SW 1271 (cell line): Measurements from ENCODE around the gene CHFR.
"Not testable (repeated sequence)": the region's sequence is repeated elsewhere in the genome, so short reads cannot be mapped to it uniquely, and the experiment has no call there.

ENCODE experiments used
- DNase-seq, 2 experiments: peaks; one replicate each; lab custom pipeline; 2025; lab: John Stamatoyannopoulos, UW

The CHFR gene

DNA sequence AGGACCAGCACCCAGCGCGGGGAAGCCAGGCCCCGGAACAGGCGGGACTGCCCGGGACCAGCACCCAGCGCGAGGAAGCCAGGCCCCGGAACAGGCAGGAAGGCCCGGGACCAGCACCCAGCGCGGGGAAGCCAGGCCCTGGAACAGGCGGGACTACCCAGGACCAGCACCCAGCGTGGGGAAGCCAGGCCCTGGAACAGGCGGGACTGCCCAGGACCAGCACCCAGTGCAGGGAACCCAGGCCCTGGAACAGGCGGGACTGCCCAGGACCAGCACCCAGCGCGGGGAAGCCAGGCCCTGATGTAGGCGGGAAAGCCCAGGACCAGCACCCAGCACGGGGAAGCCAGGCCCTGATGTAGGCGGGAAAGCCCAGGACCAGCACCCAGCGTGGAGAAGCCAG lies 12.8 kb downstream of the CHFR start:
- not testable (repeated sequence) for DNase-seq

DNA sequence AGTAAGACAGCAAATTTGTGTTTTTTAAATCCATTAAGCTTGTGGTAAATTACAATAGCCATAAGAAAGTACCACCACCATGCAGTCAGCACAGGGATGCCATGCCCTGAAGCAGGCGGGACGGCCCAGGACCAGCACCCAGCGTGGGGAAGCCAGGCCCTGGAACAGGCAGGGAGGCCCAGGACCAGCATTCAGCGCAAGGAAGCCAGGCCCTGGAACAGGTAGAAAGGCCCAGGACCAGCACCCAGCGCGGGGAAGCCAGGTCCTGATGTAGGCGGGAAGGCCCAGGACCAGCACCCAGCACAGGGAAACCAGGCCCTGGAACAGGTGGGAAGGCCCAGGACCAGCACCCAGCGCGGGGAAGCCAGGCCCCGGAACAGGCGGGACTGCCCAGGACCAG lies 13.2 kb downstream of the CHFR start:
- no peak for DNase-seq

DNA sequence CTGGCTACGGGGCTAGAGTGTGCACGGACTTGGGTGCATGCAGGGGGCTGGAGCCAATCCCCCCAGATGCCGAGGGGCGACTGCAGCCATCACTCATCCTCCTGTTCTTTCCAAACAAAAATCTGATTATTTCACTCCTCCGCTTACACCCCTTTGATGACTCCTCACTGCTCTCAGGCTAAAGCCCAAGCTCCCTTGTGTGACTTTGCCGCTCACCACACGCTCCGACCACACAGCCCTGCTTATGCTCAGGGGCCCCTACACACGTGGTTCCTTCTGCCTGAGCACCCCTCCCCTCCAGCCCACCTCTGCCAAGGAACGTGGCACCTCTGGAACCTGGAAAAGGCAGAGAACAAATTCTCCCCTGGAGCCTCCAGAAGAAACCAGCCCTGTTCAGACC lies 13.7 kb downstream of the CHFR start:
- no peak for DNase-seq

DNA sequence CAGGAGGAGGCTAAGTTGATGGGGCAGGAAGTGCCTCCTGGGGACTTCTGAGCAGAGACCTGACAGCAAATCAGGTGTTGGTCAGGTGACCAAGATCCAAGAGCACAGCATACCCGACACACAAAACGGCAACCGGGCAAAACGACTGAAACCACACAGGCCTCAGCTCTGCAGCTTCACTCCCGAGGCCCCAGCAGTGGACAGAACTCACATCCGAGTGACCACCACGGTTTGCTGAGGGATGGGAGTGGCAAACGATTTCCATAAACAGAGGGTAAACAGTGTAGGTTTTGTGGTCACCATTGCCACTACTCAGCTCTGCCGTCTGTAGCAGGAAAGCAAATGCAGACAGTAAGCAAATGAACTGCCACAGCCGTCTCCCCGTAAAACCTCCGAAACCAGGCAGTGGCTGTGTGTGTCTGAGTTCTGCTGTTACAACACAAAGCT lies 14.4 kb downstream of the CHFR start:
- no peak for DNase-seq

DNA sequence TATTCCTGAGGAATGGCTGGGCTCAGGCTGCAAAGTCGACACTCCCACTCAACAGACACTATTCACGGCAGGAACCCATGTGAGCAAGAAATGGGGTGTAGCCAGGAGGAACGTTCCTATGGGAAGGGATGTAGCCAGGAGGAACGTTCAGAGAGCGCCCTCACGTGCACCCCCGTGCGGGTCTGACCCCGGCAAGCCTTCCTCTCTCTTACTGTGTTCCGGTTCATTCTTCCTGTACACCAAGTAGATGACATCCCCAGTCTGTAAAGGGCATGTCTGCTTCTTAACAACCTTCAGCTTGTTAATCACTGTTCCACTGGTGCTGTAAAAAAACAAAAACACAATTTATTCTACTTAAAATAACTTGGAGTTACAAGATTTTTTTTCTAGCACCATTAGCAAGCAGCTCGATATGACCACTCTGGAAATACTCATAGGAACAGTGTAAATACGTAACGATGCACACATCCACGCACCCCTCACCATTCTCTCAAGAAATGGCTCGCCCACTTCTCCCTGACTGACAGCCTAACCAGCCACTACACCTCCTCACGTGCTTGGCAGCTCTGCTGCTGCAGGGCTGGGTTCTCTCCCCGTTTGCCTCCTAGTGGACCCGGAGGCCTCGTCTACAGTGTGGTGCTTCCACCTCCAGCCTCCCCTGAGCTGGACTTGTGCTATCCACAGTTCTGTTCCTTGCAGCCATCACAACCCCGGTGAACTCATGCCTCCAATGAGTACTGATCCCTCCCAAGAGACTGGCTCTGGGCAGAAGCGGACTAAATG lies 15.1 kb downstream of the CHFR start:
- DNase-seq, result no peak

DNA sequence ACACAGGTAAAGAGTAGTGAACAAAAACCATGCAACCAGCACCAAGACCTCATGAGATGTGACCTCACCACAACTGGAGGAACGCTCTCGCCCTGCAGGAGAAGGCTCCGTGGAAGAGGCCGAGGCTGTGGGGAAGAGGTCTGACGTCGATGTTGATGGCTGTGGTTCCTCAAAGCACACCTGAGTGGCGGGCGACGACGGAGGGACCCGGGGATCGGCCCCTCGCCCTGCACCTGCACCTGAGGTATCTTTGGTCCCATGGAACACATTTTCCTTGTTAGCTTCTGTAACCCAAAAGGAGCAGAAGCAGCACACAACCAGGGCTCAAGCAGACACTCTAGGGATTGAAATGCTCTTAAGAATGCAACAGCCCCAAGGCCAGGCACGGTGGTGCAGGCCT lies 17.9 kb downstream of the CHFR start:
- no peak for DNase-seq

DNA sequence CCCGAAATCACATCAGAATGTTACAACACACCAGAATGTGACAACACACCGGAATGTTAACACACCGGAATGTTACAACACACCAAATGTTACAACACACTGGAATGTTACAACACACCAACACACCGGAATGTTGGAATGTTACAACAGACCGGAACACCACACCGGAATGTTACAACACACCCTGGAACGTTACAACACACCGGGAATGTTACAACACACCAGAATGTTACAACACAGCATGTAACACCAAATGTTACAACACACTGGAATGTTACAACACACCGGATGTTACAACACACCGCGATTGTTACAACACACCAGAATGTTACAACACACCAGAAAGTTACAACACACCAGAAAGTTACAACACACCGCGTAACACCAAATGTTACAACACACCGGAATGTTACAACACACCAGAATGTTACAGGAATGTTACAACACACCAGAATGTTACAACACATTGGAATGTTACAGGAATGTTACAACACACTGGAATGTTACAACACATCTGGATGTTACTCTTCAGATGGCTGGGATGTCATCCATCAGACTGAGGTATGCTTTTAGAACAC lies 21.1 kb downstream of the CHFR start:
- DNase-seq, result no peak

DNA sequence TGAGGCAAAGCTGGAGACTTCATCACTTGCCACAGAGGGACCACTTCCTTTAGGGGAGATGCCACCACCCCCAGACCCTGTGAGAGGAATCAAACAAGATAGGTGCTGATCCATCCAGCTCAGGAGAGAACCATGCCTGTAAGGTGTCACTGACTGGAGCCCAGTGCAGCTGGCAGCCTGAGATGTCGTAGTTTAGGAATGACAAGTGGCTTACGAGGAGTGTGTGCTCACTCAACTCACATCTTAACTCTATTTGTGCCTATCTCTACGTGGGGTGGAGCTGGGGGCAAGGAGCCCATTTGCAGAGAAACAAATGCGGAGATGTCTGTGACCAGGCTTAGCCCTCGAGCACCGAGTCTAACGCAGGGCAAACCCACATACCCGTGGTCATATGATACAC lies 25.8 kb downstream of the CHFR start:
- DNase-seq, result no peak

DNA sequence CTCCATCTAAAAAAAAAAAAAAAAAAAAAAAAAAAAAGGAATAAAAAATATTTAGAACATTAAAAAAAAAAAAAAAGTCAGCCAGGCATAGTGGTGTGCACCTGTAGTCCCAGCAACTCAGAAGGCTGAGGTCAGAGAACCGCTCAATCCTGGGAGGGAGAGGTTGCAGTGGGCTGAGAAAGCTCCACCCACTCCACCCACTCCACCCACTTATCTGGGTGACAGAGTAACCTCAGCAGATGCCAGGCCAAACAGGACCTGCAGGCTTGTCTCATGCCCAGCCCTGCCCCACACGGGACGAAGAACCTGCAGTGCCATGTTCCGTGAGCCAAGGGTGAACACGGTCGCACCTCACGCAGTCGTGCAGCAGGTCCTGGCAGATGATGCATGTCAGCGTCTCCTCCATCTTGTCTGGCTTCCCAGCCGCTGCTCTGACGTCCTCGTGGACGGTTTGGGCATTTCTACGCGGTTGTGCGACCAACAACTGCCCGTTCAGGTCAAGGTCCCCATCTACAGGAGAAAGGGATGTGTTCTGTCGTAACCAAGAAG lies 28.6 kb downstream of the CHFR start:
- no peak for DNase-seq

DNA sequence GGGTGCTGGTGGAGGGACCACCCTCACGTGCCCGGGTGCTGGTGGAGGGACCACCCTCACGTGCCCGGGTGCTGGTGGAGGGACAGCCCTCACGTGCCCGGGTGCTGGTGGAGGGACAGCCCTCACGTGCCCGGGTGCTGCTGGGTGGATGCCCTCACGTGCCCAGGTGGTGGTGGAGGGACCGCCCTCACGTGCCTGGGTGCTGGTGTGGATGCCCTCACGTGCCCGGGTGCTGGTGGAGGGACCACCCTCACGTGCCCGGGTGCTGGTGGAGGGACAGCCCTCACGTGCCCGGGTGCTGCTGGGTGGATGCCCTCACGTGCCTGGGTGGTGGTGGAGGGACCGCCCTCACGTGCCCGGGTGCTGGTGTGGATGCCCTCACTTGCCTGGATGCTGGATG lies 30.4 kb downstream of the CHFR start:
- DNase-seq, result not testable (repeated sequence)

DNA sequence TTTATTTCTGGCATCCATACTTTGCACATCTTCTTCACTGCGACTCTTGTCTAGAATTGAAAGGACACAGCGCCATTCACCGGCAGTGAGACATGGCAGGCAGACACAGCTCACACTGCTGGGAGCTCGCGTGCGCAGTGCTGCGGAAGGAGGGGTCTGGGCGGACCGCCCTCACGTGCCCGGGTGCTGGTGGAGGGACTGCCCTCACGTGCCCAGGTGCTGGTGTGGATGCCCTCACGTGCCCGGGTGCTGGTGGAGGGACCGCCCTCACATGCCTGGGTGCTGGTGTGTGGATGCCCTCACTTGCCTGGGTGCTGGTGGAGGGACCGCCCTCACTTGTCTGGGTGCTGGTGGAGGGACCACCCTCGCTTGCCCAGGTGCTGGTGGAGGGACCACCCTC lies 30.8 kb downstream of the CHFR start:
- no peak for DNase-seq

DNA sequence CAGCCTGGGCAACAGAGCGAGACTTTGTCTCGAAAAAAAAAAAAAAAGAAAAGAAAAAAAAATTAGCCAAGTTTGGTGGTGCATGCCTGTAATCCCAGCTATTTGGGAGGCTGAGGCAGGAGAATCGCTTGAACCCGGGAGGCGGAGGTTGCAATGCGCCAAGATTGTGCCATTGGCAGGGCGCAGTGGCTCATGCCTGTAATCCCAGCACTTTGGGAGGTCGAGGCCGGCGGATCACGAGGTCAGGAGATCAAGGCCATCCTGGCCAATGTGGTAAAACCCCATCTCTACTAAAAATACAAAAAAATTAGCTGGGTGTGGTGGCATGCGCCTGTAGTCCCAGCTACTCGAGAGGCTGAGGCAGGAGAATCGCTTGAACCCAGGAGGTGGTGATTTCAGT lies 32.2 kb downstream of the CHFR start:
- not testable (repeated sequence) for DNase-seq

DNA sequence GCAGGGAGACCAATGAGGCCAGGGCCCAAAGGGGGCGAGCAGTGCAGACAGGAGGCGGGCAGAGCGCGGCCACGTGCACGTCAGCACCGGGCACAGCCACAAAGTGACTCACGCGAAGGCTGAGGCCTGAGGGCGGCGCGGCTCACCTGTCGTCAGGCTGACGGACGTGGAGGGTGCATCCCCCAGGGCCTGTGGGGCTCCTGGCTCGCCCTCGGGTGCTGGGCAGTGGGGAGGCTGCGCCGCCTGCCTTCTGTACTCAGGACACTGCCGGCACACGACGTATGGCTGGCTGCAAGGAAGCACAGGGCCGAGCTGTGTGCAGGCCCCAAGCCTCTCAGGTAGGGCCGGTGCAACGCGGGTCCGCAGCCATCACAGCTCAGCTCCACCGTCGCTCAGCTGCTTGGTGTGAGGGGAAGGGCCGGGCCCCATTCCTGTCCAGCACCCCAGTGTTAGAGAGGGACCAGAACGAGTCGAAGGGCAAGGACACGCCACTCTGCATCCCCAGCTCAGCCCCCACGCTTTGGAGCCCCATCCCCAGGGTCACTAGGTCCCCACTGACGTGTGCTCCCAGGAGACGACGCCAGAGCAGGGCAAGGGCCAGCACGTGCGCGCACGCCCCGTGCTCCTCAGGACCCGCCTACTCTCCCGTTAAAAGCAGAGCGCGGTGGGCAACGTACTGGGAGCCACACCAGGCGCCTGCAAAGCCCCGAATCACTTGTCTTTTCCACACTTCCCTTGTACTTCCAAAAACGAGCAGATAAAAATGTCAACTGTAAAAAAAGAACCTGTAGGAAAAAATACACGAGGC lies 33.9 kb downstream of the CHFR start:
- DNase-seq, result no peak

DNA sequence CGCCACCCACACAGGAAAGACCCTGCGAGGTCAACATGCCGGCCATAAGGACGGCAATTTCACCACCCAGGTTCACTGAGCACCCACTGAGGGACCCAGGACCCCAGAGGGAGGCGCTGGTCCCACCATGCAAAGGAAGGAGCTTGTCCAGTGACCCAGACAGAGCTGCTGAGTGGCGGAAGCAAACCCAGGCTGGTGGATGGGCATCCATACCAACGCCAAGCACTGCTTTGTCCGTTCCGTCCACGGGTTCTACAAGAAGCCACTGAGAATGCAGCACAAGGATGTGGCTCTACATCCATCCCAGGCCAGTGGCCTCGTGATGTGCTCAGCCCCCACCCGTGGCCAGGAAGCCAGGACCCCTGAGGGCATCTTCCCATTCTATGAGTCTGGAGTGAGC lies 34.9 kb downstream of the CHFR start:
- no peak for DNase-seq

DNA sequence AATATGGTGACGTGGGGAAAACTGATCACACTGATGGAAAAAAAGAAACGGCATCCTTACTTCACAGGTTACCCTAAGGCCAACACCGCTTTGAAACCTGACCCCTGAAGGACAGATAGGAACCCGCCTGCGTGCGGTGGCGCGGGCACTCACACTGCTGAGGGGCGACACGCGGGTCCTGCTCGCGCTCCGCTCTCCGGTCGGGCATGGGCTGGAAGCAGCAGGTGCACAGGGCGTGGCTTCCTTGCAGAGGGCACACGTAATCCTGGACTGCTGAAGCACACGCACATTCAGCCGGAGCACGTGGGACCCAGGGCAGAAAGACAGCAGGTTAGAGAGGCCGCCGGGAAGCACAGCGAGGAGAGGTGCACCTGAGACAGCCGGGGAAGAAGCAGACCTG lies 35.9 kb downstream of the CHFR start:
- DNase-seq, result no peak

DNA sequence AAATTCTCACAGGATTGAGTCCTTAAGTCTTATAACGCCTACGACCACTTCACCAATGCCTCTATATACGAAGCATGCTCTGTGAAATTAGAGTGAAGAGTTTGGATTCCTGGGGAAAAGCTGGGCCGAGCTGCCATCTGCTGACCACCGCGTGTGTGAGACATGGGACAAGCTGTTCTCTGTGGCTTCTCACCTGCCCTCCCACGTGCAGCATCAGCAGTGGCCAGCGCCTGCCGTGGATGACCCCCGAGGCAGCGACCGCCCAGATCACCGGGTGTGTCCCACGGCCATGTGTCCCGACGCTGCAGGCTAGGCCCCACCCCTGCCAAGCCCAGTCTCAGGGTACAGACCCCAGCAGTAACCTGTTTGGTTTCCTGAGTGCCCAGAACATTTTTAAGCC lies 37.1 kb downstream of the CHFR start:
- no peak for DNase-seq

DNA sequence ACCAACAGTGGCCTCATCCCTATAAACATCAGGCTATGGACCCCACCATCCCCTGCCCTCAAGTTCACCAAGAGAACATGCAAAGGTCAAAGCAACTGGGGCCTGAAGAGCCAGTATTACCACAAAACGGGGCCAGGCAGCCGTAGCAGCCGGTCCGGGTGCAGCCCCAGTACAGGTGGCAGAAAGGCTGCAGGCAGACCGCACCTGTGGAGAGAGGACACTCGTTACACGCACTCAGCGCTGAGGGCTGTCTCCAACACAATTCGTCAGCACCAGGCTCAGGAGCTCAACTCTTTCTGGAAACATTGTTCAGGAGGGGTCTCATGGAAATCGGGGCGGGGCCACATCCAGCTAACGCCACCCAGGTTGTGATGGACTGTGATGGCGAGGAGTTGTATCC lies 38.9 kb downstream of the CHFR start:
- no peak for DNase-seq

DNA sequence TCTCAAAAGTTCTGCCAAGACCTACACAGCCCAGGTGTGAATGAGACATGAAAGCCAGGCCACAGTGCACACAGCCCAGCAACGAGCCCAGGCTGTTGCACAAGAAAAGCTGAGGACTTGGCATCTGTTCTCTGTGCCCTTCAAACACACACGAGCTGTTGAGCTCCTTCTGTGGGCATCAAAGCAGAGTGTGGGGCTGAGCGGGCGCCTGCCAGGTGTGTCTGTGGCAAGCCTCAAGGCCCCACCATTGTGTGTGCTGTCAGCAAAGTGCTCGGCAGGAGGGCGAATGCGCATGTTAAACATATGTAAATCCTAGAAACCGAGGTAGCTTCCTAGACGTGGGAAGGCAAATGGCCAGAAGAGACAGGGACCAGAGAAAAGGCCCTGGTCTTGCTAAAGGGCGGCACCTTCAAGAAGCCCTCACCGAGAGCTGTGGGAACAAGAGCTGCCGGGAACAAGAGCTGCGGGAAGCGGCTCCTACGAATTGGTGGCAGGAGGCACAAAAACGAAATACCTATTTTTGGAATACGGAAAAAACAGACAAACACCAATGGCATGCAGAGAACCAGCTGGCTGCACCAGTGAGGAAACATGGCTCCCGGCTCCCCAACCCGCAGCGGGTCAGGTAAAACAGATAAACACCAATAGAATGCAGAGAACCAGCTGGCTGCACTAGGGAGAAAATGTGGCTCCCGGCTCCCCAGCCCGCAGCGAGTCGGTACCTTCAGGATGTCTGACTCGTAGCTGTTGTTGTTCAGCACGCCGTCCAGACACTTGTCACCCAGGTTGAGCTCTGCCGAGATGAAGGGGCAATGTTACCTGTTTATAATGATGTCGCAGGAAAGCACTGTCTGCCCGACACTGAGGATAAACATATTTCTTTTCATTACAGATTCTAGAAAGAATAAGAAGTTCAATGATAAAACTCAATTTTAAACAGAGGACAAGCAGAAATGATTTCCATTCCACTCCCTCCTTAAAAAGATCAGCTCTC lies 39.7 kb downstream of the CHFR start:
- no peak for DNase-seq

DNA sequence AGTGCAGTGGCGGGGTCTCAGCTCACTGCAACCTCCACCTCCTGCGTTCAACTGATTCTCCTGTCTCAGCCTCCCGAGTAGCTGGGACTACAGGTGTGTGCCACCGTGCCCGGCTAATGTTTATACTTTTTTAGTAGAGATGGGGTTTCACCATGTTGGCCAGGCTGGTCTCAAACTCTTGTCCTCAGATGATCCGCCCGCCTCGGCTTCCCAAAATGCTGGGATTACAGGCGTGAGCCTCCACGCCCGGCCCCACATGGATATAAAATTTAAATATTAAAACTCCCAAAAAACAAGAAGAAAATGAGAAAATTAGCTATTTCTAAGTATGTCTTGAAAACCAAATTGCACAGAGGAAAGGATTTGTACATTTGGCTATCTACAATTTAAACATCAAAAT lies 42.7 kb downstream of the CHFR start:
- not testable (repeated sequence) for DNase-seq

DNA sequence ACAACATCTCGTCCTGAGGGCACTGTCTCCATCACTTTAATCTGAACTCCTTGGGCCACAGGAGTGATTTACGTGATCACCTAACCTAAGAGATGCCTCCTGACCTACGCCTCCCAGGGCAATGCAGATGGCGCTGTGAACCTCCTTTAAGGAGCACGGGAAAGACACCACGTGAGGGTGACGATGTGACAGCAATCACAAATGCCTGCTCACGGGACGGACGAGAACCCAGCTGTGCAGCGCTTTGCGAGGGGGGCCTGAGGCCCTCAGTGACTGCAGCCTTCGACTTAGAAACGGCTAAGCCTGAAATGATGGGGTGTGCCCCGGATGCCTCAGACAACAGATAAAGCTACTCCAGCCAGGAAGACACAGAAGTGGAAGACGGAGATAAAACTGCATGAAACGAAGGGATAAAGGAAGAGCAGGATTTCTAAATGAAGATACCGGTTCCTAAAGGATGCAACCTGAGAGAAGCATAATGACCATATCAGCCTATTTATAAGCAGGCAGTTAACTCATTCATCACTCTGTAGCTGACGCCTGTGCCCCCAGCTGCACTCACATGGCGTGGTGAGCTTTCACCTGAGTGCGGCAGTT lies 44.9 kb downstream of the CHFR start:
- no peak for DNase-seq

DNA sequence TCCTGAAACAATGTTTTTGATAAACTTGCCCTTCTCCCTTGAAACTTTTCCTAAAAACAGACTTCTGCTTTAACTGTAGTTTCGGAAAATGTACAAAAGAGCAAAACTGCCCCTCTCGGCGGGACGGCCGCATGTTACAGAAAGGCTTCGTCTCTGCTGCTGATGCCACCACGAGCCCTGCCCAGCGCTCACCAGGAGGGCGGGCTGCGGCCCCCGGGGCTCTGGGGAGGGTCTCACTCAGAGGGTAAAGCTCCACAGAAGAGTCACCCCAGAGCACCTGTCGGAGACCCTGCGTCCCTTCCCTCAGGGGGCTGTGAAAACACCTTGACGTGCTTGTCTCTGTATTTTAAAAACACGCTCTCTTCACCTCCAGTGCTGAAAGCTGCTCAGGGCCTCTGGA lies 46.3 kb downstream of the CHFR start:
- DNase-seq, result no peak
